Keratinocyte (primary cell): ENCODE data around the gene ABLIM1. TPM values are rescaled to one million over a fixed set of nuclear protein-coding genes. Genes with fewer than 3 reads are reported as not detected.

Experiments
- DNase-seq: peaks from one replicate; pipeline ENCODE4 v3.0.0-alpha.2; 2011; ENCODE audit warnings: low read depth, missing footprints, low spot score
- FAIRE-seq: peaks from 2 replicates; lab custom pipeline; 2011; peaks lifted over from hg19 to GRCh38; lab: Jason Lieb, UNC
- H2AFZ ChIP-seq: 2 replicates; pipeline ENCODE4 v1.6.0; 2012; ENCODE audit warnings: low read length, control low read depth, inconsistent platforms; ENCODE audit not compliant: control insufficient read depth
- H3K27ac ChIP-seq: 2 replicates; pipeline ENCODE4 v1.5.1; 2011; ENCODE audit warnings: low read length; ENCODE audit not compliant: control insufficient read depth, insufficient read depth
- H3K27me3 ChIP-seq: 3 replicates; pipeline ENCODE4 v1.6.0; 2011; ENCODE audit warnings: low read length; ENCODE audit not compliant: control insufficient read depth, insufficient read depth; ENCODE audit errors: extremely low read depth
- H3K36me3 ChIP-seq, 2 experiments: 2 replicates in 1 of 2; 3 replicates in 1 of 2; pipeline ENCODE4 v1.5.1; 2011; ENCODE audit warnings: low read length in 2 of 2, mild to moderate bottlenecking in 1 of 2; ENCODE audit not compliant: control insufficient read depth in 2 of 2, insufficient read depth in 2 of 2; ENCODE audit errors: extremely low read depth in 1 of 2
- H3K4me1 ChIP-seq: 3 replicates; pipeline ENCODE4 v1.5.1; 2011; ENCODE audit warnings: low read length; ENCODE audit not compliant: control insufficient read depth, insufficient read depth; ENCODE audit errors: extremely low read depth
- H3K4me2 ChIP-seq: 3 replicates; pipeline ENCODE4 v1.6.0; 2011; ENCODE audit warnings: low read depth, low read length; ENCODE audit not compliant: control insufficient read depth, insufficient read depth; ENCODE audit errors: extremely low read depth
- H3K4me3 ChIP-seq, 3 experiments: fragments of 200-600 bp in 1 of 3; sonication (generic) in 1 of 3; 2 replicates in 2 of 3; 3 replicates in 1 of 3; pipeline ENCODE4 v1.5.1; 2011 to 2016; ENCODE audit warnings: low read length in 3 of 3, mild to moderate bottlenecking in 3 of 3, control low read depth in 2 of 3, inconsistent platforms in 1 of 3, low read depth in 1 of 3, mixed read lengths in 1 of 3, mixed run types in 1 of 3, moderate library complexity in 1 of 3; ENCODE audit not compliant: control insufficient read depth in 2 of 3, insufficient read depth in 2 of 3; ENCODE audit errors: extremely low read depth in 1 of 3
- H3K79me2 ChIP-seq: 2 replicates; pipeline ENCODE4 v1.6.0; 2012; ENCODE audit warnings: low read length; ENCODE audit not compliant: control insufficient read depth, insufficient read depth
- H3K9ac ChIP-seq: 3 replicates; pipeline ENCODE4 v1.6.0; 2011; ENCODE audit warnings: low read length; ENCODE audit not compliant: control insufficient read depth, insufficient read depth; ENCODE audit errors: extremely low read depth
- H3K9me1 ChIP-seq: 3 replicates; pipeline ENCODE4 v1.6.0; 2011; ENCODE audit warnings: low read length; ENCODE audit not compliant: control insufficient read depth, insufficient read depth; ENCODE audit errors: extremely low read depth
- H3K9me3 ChIP-seq: 2 replicates; pipeline ENCODE4 v1.5.1; 2012; ENCODE audit warnings: low read depth, low read length; ENCODE audit not compliant: control insufficient read depth
- H4K20me1 ChIP-seq: 3 replicates; pipeline ENCODE4 v1.6.0; 2011; ENCODE audit warnings: low read length; ENCODE audit not compliant: control insufficient read depth, insufficient read depth; ENCODE audit errors: extremely low read depth
- CTCF ChIP-seq, 3 experiments: IDR thresholded peaks in 1 of 3; conservative IDR thresholded peaks in 1 of 3; optimal IDR thresholded peaks in 1 of 3; 2 replicates in 2 of 3; 3 replicates in 1 of 3; pipeline versions ENCODE3 to v1.5.1; 2011; ENCODE audit warnings: low read length in 3 of 3, mild to moderate bottlenecking in 3 of 3, moderate library complexity in 2 of 3, control low read depth in 1 of 3, inconsistent platforms in 1 of 3; ENCODE audit not compliant: insufficient read depth in 2 of 3; ENCODE audit errors: extremely low read depth in 1 of 3
- EZH2 ChIP-seq: IDR thresholded peaks from one replicate; pipeline ENCODE4 v1.6.1; 2012; ENCODE audit warnings: inconsistent platforms, mild to moderate bottlenecking, low read length, moderate library complexity
- dilution Hi-C: fragments of 300-500 bp; cut with MboI; formaldehyde crosslinking; loops from one replicate; pipeline ENCODE4 v1.7.0; 2020; ENCODE audit warnings: low sequenced_read_pairs; ENCODE audit not compliant: extremely low pct_ligation_motif_present
- polyA plus RNA-seq, 5 experiments: library from polyadenylated mRNA; depleted of rRNA in 3 of 5; stranded (reverse) in 3 of 5; stranded (forward) in 1 of 5; unstranded in 1 of 5; fragments of >200 nt; gene quantifications; 1 replicate in 1 of 5; 2 replicates in 3 of 5; 3 replicates in 1 of 5; pipeline versions ENCODE4 v1.2.1 to v1.2.3, GENCODE V29; 2011 to 2012; ENCODE audit warnings: missing spikeins in 2 of 5, low read depth in 1 of 5, low replicate concordance in 1 of 5
- small RNA-seq, 3 experiments: library from RNA; depleted of rRNA; stranded (forward); fragments of <200 nt; gene quantifications; one replicate each; pipeline ENCODE3, GENCODE V24; 2012; ENCODE audit warnings: low read depth in 3 of 3, low replicate concordance in 1 of 3; ENCODE audit not compliant: insufficient read length in 3 of 3

ABLIM1 gene
- polyA plus RNA-seq, 1 donor (not counting 4 experiments of a cell fraction or from before 2014, with no cell fraction given): 55.2 TPM

GRCh38 chr10:114384181-114384580 lies 273.9 kb downstream of the ABLIM1 start:
- Histone ChIP-seq H3K36me3 (peaks cover 2 to 12% of the 10 kb centered on the region in 2 experiments), H3K4me3 (no peak overlapping the region), H3K27me3 (no peaks in the 10 kb centered on the region), H3K79me2 (peaks cover 75% of the 10 kb centered on the region), H3K27ac (no peak overlapping the region), H3K9ac (no peak overlapping the region), H3K4me2 (no peak overlapping the region), H2AFZ (no peak overlapping the region), H3K9me1 (peaks cover 5% of the 10 kb centered on the region), H4K20me1 (no peaks in the 10 kb centered on the region), H3K4me1 (peaks cover 23% of the 10 kb centered on the region), H3K9me3 (no peaks in the 10 kb centered on the region)
- TF ChIP-seq EZH2: no peak
- TF ChIP-seq CTCF (optimal IDR thresholded peaks at IDR 0.05 in 1 of 3, IDR thresholded peaks at IDR 0.05 in 1 of 3, conservative IDR thresholded peaks at IDR 0.05 in 1 of 3; ENCODE audit: extremely low read depth in 1 of 3, insufficient read depth in 2 of 3, low read length in 3 of 3): no peak
- no peak for DNase-seq
- dilution Hi-C loops: no loop called here
- no peak for FAIRE-seq

Small RNA genes lying within 50 kb of the gene (small RNA-seq; reads per million reads assigned to genes)
- 0 reads per million in 3 experiments for gene RN7SL384P

Other genes starting within 250 kb of the ABLIM1 start
- gene FHIP2A, start 163.5 kb upstream of the ABLIM1 start, polyA plus RNA-seq: 8.0 to 14.9 TPM (median 9.6 TPM) in 3 replicates